Measurements from ENCODE around the gene SOCS6.

Gene SOCS6

GRCh38 chr18:70289351-70290312 is 787 bp downstream of the SOCS6 start:
- no peak for DNase-seq

- DNase-seq = no peak
Measured at GRCh38 chr18:70290482-70291294, 1.8 kb downstream of the SOCS6 start.

GRCh38 chr18:70291295-70291574 is 2.4 kb downstream of the SOCS6 start:
- no peak for DNase-seq

GRCh38 chr18:70292628-70293027 is 3.8 kb downstream of the SOCS6 start:
- DNase-seq = no peak

- no peak for DNase-seq
Measured at GRCh38 chr18:70293166-70293565, 4.3 kb downstream of the SOCS6 start.

GRCh38 chr18:70294471-70295191 is 5.8 kb downstream of the SOCS6 start:
- no peak for DNase-seq

GRCh38 chr18:70295192-70296188 is 6.6 kb downstream of the SOCS6 start:
- DNase-seq = no peak

GRCh38 chr18:70296289-70296688 is 7.4 kb downstream of the SOCS6 start:
- no peak for DNase-seq

- no peak for DNase-seq
Measured at GRCh38 chr18:70296781-70297180, 7.9 kb downstream of the SOCS6 start.

- DNase-seq = no peak
Measured at GRCh38 chr18:70299393-70299792, 10.5 kb downstream of the SOCS6 start.

- no peak for DNase-seq
Measured at GRCh38 chr18:70301667-70302066, 12.8 kb downstream of the SOCS6 start.

- no peak for DNase-seq
Measured at GRCh38 chr18:70308555-70309294, 19.9 kb downstream of the SOCS6 start.

- no peak for DNase-seq
Measured at GRCh38 chr18:70310560-70311320, 21.9 kb downstream of the SOCS6 start.

GRCh38 chr18:70311726-70312125 is 22.9 kb downstream of the SOCS6 start:
- no peak for DNase-seq

- no peak for DNase-seq
Measured at GRCh38 chr18:70313640-70314039, 24.8 kb downstream of the SOCS6 start.

GRCh38 chr18:70314151-70314782 is 25.4 kb downstream of the SOCS6 start:
- DNase-seq = no peak

- no peak for DNase-seq
Measured at GRCh38 chr18:70319187-70319586, 30.3 kb downstream of the SOCS6 start.

GRCh38 chr18:70321616-70322015 is 32.8 kb downstream of the SOCS6 start:
- no peak for DNase-seq

GRCh38 chr18:70322385-70322784 is 33.5 kb downstream of the SOCS6 start:
- no peak for DNase-seq

GRCh38 chr18:70322928-70323327 is 34.1 kb downstream of the SOCS6 start:
- DNase-seq = no peak
